GM21423 (cell line): ENCODE measurements around the gene TMEM131L.
A peak's percentile ranks its signal among the peaks of the same experiment; 100 is the strongest.
"Not testable (repeated sequence)": the region's sequence is repeated elsewhere in the genome, so short reads cannot be mapped to it uniquely, and the experiment has no call there.

ENCODE experiments used
- ATAC-seq: cut with Tn5 transposase; IDR thresholded peaks from one replicate; pipeline ENCODE4 v1.9.1; 2021; ENCODE audit warnings: mild to moderate bottlenecking, moderate library complexity; ENCODE audit not compliant: unreplicated experiment

TMEM131L gene

GRCh38 chr4:153643406-153644383, 177.5 kb downstream of the TMEM131L start:
- peak; percentile 82 for ATAC-seq

- no peak for ATAC-seq
These were observed 179.0 kb downstream of the TMEM131L start for GRCh38 chr4:153645183-153645582.

DNA sequence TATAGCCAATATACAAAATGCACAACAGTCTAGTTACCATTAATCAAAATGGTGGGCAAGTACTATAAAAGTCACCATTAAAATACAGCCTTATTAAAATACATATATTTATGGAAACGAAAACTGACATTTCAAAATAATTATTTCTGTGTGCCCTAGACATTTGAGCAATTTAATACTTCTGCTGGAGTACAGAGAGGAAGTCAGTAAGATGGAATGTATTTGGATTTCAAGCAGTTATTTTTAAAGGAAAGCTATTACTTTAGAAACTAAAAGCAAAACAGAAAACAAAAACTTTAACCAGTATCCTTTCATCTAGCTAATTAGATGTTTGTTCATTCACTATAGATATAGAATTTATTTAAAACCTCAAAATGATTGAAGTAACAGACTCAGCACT, 180.1 kb downstream of the TMEM131L start:
- no peak for ATAC-seq

- no peak for ATAC-seq
These were observed 180.8 kb downstream of the TMEM131L start for GRCh38 chr4:153646978-153647377.

DNA sequence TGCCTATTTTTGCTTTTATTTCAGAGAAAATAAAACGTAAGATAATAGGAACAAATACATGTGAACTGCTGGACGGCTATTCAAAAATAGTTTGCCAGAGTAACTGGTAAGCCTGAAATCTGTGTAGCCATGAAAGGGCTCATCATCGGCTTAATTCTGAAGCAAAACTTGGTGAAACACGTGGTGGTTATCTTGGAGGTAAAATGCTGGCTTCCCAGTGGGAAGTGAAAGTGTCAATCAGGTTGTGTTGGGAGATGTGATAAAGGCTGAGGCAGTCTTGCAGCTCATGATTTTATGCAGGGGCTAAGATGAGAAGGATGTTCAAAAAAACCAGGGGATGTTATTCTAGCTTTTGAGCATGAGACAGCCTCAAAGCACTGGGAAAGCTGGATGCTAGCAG, 181.8 kb downstream of the TMEM131L start:
- no peak for ATAC-seq

- no peak for ATAC-seq
These were observed 183.4 kb downstream of the TMEM131L start for GRCh38 chr4:153649572-153649991.

GRCh38 chr4:153651116-153651515, 185.0 kb downstream of the TMEM131L start:
- ATAC-seq, result no peak

- peak; percentile 51 for ATAC-seq
These were observed 185.4 kb downstream of the TMEM131L start for GRCh38 chr4:153651587-153651986.

DNA sequence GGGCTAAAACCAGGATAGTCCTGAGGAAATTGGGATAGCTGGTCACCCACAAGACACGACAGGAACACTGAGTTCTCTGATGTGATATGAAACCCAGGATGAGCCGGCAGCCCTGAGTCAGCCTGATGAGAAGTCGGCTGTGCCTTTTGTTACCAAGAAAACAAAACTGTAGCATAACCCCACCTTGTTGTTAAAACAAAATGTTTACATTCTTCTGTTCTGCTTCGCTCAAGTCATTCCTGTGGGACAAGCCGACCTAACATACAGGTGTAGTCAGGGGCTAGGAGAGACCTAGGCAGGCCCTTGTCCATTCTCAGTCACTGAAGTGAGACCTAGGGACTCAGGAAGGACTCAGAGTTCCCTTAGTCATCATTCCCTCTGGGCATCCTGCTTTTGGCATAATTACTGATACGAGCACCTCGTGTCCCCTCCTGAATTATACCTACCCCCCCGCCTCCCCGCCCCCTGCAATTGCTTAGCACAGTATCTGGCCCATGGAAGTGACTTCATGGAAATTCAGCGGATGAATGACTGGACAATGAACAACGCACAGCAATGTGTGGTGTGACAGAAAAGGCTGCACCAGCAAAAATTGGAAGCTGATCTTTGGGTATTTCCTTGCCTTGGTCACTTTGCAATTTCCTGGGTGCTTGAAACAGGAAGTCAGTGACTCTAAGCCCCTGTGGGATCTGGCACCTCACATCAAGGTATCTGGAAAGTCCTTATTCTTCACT, 186.1 kb downstream of the TMEM131L start:
- no peak for ATAC-seq

GRCh38 chr4:153655002-153655541, 188.9 kb downstream of the TMEM131L start:
- ATAC-seq, result no peak

- no peak for ATAC-seq
These were observed 189.8 kb downstream of the TMEM131L start for GRCh38 chr4:153655928-153656327.

GRCh38 chr4:153661215-153661822, 195.2 kb downstream of the TMEM131L start:
- ATAC-seq, result no peak

DNA sequence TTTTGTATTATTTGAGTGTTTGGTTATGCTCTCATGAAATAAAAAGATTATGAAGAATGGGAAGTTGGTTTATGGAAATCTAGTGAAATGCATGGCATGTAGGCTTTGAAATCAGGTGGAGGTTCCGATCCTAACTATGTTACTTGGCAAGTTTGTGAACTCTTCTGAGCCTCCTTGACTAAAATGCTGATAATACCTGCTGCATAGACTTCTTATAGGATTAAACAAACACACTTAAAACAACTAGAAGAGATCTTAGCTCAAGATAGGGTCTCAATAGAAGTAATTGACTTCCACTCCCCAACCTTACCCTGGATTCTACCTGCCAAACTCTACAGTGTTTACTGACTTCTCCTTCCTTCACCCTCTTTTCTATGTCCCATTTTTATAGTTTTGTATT, 195.7 kb downstream of the TMEM131L start:
- no peak for ATAC-seq

- no peak for ATAC-seq
These were observed 197.5 kb downstream of the TMEM131L start for GRCh38 chr4:153663667-153664066.

- not testable (repeated sequence) for ATAC-seq
These were observed 200.3 kb downstream of the TMEM131L start for GRCh38 chr4:153666505-153666904.

DNA sequence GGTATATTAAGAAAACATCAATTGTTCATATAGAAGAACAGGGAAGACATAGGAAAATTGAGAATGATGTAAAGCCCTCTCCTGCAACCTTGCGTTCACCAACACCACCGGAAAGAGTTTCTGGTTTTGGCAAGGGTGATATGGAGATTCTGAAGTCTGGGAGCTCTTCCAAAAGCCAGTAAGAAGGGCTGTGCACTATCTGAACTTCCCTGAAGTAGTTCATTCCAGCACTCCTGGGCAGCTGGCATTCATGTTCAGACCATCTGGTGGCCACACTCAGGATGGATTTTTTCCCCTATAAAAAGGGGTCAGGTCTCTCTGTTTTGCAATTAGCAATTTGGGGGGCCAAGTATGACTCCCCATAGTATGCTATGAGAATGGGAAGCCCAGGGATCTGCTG, 202.5 kb downstream of the TMEM131L start:
- ATAC-seq, result no peak

- no peak for ATAC-seq
These were observed 203.7 kb downstream of the TMEM131L start for GRCh38 chr4:153669838-153670237.

- no peak for ATAC-seq
These were observed 210.3 kb downstream of the TMEM131L start for GRCh38 chr4:153676486-153676885.

GRCh38 chr4:153676984-153677383, 210.8 kb downstream of the TMEM131L start:
- no peak for ATAC-seq

DNA sequence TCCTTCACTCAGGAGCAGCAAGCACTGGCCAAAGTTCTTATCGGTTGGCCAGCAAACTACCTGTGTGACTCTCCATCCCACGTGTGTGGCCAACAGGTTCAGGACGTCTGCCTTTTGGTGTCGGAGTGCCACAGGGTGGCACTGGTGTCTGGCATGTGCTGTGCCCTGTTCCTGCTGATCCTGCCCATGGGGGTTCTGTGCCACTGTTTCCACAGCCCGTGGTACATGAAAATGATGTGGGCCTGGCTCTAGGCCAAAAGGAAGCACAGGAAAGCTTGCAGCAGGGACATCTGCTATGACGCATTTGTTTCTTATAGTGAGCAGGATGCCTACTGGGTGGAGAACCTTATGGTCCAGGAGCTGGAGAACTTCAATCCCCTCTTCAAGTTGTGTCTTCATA, 213.3 kb downstream of the TMEM131L start:
- no peak for ATAC-seq

DNA sequence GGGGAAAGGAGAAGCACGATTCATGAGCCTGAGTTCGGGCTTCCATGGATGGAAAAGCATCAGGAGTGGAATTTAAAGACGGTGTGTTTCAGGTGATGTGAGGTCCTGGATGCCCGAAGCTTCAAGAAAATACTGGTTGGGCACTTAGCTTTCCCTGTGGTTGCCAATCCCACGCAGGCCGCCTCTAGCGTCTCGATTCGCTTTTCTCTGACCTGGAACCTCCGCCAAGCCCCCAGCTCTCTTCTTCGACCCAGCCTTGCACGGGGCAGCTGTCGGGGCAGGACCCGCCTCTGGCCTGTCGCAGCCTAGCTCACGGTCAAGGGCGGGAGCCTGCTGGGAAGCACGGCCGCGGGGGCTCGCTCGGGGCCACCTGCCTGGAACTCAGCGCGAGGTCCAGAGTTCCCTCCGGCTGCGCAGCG, 217.6 kb downstream of the TMEM131L start:
- ATAC-seq, result no peak
